GM21381 (cell line): ENCODE results near the gene NNMT.

Experiments used
- ATAC-seq: cut with Tn5 transposase; IDR thresholded peaks from one replicate; pipeline ENCODE4 v1.9.1; 2021; ENCODE audit warnings: mild to moderate bottlenecking, moderate library complexity; ENCODE audit not compliant: unreplicated experiment

NNMT gene

GRCh38 chr11:114262681-114263512 lies 33.3 kb upstream of the NNMT start:
- ATAC-seq: no peak

- ATAC-seq: no peak
Observed at GRCh38 chr11:114263513-114264170, 32.6 kb upstream of the NNMT start.

- ATAC-seq: no peak
Observed at GRCh38 chr11:114264381-114264780, 31.8 kb upstream of the NNMT start.

- no peak for ATAC-seq
Observed at GRCh38 chr11:114265122-114265878, 30.9 kb upstream of the NNMT start.

GRCh38 chr11:114269498-114269897 lies 26.7 kb upstream of the NNMT start:
- ATAC-seq: no peak

GRCh38 chr11:114270531-114271270 lies 25.5 kb upstream of the NNMT start:
- ATAC-seq: no peak

- no peak for ATAC-seq
Observed at GRCh38 chr11:114271316-114271715, 24.9 kb upstream of the NNMT start.

- no peak for ATAC-seq
Observed at GRCh38 chr11:114272311-114272710, 23.9 kb upstream of the NNMT start.

GRCh38 chr11:114273071-114273470 lies 23.1 kb upstream of the NNMT start:
- no peak for ATAC-seq

- ATAC-seq: no peak
Observed at GRCh38 chr11:114273890-114274635, 22.1 kb upstream of the NNMT start.

- ATAC-seq: no peak
Observed at GRCh38 chr11:114274637-114275036, 21.6 kb upstream of the NNMT start.

- ATAC-seq: no peak
Observed at GRCh38 chr11:114275280-114275679, 20.9 kb upstream of the NNMT start.

GRCh38 chr11:114276077-114276476 lies 20.1 kb upstream of the NNMT start:
- no peak for ATAC-seq

GRCh38 chr11:114277637-114278341 lies 18.4 kb upstream of the NNMT start:
- ATAC-seq: no peak

- ATAC-seq: no peak
Observed at GRCh38 chr11:114278342-114279065, 17.7 kb upstream of the NNMT start.

- ATAC-seq: no peak
Observed at GRCh38 chr11:114279792-114280546, 16.2 kb upstream of the NNMT start.

GRCh38 chr11:114280696-114281095 lies 15.5 kb upstream of the NNMT start:
- ATAC-seq: no peak

- ATAC-seq: no peak
Observed at GRCh38 chr11:114281388-114281956, 14.7 kb upstream of the NNMT start.
